HFF-Myc (cell line): ENCODE measurements around the gene RHOC.

Experiments used
- DNase-seq: peaks from one replicate; pipeline ENCODE4 v3.0.0-alpha.2; 2011; ENCODE audit warnings: low read depth; ENCODE audit errors: extremely low read depth
- H3K4me3 ChIP-seq: replicated peaks from 2 replicates; pipeline ENCODE4 v1.5.1; 2011; ENCODE audit warnings: low read depth, mild to moderate bottlenecking, control low read depth, low read length
- TF ChIP-seq, protein P1 (sequence below): IDR thresholded peaks from 2 replicates; pipeline ENCODE4 v1.5.1; 2012; ENCODE audit warnings: mild to moderate bottlenecking, low read depth, low read length, control low read depth; ENCODE audit errors: missing control alignments

Gene RHOC

DNA sequence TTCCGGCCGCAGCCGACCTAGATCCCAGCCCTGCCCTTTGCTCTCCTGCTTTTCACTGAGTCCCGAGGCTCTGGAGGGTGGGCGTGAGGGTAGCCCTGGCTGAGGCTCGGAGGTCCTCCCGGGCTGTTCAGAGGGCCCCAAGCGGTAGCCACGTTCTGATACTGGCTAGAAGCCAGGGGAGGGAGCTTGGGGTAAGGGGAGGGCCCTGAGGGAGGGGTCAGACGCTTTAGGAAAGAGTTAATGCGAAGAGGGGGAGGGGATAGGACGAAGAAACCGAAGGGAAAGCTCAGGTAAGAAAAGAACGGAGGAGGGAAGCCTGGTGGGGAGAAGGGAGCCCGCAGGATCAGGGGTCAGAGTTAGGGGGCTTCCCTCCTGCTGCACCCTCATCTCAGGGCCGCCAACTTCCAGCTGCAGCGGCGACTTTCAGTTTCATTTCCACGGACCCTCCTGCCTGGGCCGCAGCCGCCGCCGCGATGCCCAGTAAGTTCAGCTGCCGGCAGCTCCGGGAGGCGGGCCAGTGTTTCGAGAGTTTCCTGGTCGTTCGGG is 32.4 kb downstream of the RHOC start, which contains the start of gene MOV10:
TSS of gene MOV10 (plus strand) at position 220 of the 546 bp plus-strand sequence. CDS start at position 474, 254 bp downstream.
- TF ChIP-seq, protein P1, sequence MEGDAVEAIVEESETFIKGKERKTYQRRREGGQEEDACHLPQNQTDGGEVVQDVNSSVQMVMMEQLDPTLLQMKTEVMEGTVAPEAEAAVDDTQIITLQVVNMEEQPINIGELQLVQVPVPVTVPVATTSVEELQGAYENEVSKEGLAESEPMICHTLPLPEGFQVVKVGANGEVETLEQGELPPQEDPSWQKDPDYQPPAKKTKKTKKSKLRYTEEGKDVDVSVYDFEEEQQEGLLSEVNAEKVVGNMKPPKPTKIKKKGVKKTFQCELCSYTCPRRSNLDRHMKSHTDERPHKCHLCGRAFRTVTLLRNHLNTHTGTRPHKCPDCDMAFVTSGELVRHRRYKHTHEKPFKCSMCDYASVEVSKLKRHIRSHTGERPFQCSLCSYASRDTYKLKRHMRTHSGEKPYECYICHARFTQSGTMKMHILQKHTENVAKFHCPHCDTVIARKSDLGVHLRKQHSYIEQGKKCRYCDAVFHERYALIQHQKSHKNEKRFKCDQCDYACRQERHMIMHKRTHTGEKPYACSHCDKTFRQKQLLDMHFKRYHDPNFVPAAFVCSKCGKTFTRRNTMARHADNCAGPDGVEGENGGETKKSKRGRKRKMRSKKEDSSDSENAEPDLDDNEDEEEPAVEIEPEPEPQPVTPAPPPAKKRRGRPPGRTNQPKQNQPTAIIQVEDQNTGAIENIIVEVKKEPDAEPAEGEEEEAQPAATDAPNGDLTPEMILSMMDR: no peak
- DNase-seq: no peak

DNA sequence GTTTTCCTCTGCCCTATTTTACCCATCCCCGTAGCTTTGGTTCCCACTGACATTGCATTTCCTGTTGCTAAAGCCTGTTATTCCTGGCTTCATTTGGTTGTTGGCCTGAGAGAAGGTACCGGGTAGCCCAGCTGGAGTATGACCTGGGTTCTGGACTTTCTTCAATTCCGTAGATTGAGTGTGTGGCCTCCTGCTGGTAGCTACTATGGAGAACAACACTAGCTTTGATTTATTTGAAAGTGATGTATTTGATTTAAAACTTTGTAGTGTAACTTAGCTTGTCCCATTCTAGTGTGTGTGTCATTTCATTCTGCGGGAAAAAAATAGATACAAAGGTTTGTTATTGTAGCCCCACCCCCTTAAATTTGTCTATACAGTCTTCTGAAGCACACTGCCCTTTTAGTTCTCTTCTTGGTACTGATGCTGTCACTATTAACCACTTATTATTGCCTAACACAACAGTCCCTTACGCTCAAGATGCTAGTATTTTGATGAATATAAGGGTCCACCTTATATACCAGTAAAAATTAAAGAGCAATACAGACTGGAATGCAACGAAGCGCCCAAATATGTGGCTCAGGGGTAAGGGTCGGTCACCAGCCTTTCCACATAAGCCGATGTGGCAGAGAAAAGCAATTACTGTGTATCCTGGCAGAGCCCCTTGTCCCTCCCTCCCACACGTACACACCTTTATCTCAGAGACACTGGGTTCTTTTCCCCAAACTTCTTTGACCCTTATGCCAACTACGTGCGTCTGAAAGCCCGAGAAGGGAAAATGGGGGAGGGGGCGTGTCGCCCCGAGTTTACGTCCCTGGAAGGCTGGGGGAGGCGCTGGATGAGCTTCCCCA is 33.1 kb downstream of the RHOC start:
- H3K4me3 ChIP-seq: peak overlapping the region; percentile 71

More for the DNA sequence above, 32.4 kb downstream of the RHOC start, which contains the start of gene MOV10:
- peak within 1 kb of the TSS; percentile 71 for H3K4me3 ChIP-seq

DNA sequence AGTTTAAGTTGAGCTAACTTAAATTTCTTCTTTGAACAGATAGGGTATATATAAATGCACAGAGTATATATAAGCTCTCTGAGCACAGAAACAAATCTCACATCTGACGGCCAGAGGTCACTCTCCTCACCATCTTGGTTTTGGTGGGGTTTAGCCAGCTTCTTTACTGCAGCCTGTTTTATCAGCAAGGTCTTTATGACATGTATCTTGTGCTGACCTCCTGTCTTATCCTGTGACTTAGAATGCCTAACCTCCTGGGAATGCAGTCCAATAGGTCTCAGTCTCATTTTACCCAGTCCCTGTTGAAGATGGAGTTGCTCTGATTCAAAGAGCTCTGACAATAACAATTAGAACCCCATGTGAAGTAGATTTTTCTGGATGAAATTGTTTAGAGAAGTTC is 34.1 kb downstream of the RHOC start:
- no peak overlapping the region for H3K4me3 ChIP-seq
- TF ChIP-seq, protein P1: no peak
- no peak for DNase-seq

More for the DNA sequence above, 33.1 kb downstream of the RHOC start:
- TF ChIP-seq, protein P1: peak; percentile 52
- DNase-seq: no peak

DNA sequence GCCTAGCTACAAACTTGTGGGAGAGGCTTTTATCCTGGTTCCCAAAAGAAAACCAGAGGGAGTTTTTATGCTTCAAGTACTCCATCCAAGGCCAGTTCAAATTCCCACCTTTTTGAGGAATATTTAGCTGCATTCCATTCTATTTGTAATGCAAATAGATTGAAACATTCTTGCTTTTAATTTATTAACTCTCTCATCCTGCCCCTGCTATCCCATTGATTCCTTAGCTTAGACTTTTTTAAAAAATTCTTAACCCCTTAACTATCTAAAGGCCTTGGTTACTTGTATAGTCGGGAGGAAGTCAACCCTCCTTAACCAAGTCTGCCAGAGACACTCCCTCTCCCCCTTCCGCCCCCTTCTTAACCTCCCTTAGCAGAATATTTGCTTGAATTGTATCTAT is 34.9 kb downstream of the RHOC start:
- DNase-seq: no peak
- TF ChIP-seq, protein P1: no peak
- H3K4me3 ChIP-seq: no peak overlapping the region

DNA sequence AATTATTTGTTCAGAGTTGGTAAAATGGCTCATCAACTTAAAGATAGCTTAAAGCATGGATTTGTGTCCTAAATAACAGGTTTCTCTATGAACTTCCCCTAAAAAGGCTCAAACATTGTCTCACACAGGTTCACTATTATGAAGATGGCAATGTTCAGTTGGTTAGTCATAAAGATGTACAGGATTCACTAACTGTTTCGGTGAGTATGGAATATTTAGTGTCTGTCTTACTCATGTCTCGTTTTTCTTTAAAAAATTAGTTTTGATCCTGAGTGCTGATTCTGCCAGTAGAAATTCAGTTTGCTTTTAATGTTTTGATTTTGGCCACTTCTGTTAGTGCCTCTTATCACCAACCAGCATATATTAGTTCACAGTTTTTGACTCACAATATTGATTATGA is 40.0 kb downstream of the RHOC start:
- DNase-seq: no peak
- TF ChIP-seq, protein P1: no peak
- H3K4me3 ChIP-seq: no peak overlapping the region

DNA sequence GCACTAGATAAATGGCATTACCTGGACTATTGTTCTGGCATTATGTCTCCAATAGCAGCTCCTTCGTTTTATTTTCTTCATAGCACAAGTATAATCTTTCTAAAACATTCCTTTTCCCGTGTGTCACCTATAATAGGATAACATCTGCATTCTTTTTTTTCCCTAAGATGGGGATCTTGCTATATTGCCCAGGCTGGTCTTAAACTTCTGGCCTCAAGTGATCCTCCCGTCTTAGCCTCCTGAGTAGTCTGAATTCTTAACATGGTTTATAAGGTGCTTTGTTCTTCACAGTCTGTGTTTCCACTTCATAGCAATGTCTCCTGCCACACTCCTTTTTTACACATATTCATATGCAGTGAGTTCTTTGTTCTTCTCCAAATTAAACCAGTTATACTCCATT is 41.1 kb downstream of the RHOC start:
- no peak overlapping the region for H3K4me3 ChIP-seq
- no peak for DNase-seq
- TF ChIP-seq, protein P1: no peak
